Activated naive CD8-positive, alpha-beta T cell treated with anti-CD3 and anti-CD28 coated beads, Interleukin-2, amount 10 ng/mL, durations not matched to agents 7 days and 5 days (primary cell): ENCODE results near the gene POU2AF2. TPM values are rescaled to one million over a fixed set of nuclear protein-coding genes. Genes with fewer than 3 reads are reported as not detected.
"Not testable (repeated sequence)": the region's sequence is repeated elsewhere in the genome, so short reads cannot be mapped to it uniquely, and the experiment has no call there.

Source experiments
- ATAC-seq: fragments of 150-1000 bp; cut with Tn5 transposase; one replicate; pipeline ENCODE4 v1.10.0; 2021; ENCODE audit warnings: low read depth, moderate library complexity
- POLR2A ChIA-PET: fragments of 350-600 bp; sonication (Branson Sonifier 250); formaldehyde crosslinking; loops from one replicate; lab custom pipeline; 2021; ENCODE audit warnings: antibody characterized with exemption; lab: Charles Lee
- DNase-seq: peaks from one replicate; pipeline ENCODE4 v3.0.0; 2021
- H3K27ac Mint-ChIP-seq: one replicate; pipeline ENCODE4 v1.8.0; 2022; ENCODE audit warnings: mild to moderate bottlenecking, mixed read lengths
- H3K27me3 Mint-ChIP-seq: one replicate; pipeline ENCODE4 v1.8.0; 2022; ENCODE audit warnings: mild to moderate bottlenecking, moderate library complexity, mixed read lengths
- H3K36me3 Mint-ChIP-seq: one replicate; pipeline ENCODE4 v1.8.0; 2021; ENCODE audit warnings: mild to moderate bottlenecking, mixed read lengths
- H3K4me1 Mint-ChIP-seq: one replicate; pipeline ENCODE4 v1.8.0; 2021; ENCODE audit warnings: mixed read lengths
- H3K4me3 Mint-ChIP-seq: one replicate; pipeline ENCODE4 v1.8.0; 2022; ENCODE audit warnings: mild to moderate bottlenecking, moderate library complexity, mixed read lengths
- H3K9me3 Mint-ChIP-seq: one replicate; pipeline ENCODE4 v1.8.0; 2021; ENCODE audit warnings: mixed read lengths
- total RNA-seq, 2 experiments: library from RNA; stranded (reverse); gene quantifications; one replicate each; pipeline ENCODE4 v1.2.3, GENCODE V29; 2021

POU2AF2 gene
- total RNA-seq, 2 experiments from 2014 or later = not detected

GRCh38 chr11:111319296-111319695 is 73.8 kb downstream of the POU2AF2 start:
- DNase-seq = no peak
- no peak overlapping the region for H3K4me3 Mint-ChIP-seq
- no peaks in the 10 kb centered on the region for H3K9me3 Mint-ChIP-seq

GRCh38 chr11:111320199-111320598 is 74.7 kb downstream of the POU2AF2 start:
- H3K4me1 Mint-ChIP-seq, H3K36me3 Mint-ChIP-seq, H3K4me3 Mint-ChIP-seq, H3K27ac Mint-ChIP-seq, DNase-seq, ATAC-seq, POLR2A ChIA-PET, H3K9me3 Mint-ChIP-seq: not testable (repeated sequence)
- peaks cover 19% of the 10 kb centered on the region for H3K27me3 Mint-ChIP-seq

More at GRCh38 chr11:111319296-111319695, 73.8 kb downstream of the POU2AF2 start:
- no peak overlapping the region for H3K27ac Mint-ChIP-seq
- no peaks in the 10 kb centered on the region for H3K4me1 Mint-ChIP-seq
- POLR2A ChIA-PET = no interaction called here
- H3K27me3 Mint-ChIP-seq = peaks cover 28% of the 10 kb centered on the region
- no peak for ATAC-seq
- no peaks in the 10 kb centered on the region for H3K36me3 Mint-ChIP-seq

GRCh38 chr11:111320728-111321568 is 75.4 kb downstream of the POU2AF2 start:
- Mint-ChIP-seq H3K4me3 (no peak overlapping the region), H3K27me3 (peaks cover 19% of the 10 kb centered on the region), H3K9me3 (no peaks in the 10 kb centered on the region), H3K27ac (no peak overlapping the region), H3K4me1 (no peaks in the 10 kb centered on the region), H3K36me3 (no peaks in the 10 kb centered on the region)
- POLR2A ChIA-PET = no interaction called here
- no peak for DNase-seq
- no peak for ATAC-seq

DNA sequence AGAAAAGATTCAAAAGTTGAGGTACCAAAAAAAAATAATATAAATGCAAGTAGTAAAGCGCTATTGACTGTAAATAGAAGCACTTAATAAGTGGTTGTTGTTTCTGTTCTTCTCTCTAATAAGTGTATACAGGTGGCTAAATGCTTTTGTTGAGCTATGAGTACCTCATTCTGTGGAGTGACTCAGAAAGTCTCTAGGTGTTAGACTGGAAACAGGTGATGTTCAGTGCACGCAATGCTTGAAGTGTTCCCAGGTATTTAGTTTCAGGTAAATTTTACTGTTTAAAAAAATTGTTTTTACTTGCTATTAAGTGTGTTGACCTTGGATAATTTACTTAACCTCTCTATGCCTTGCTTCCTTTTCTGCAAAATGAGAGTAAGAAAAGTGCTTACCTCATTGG is 77.0 kb downstream of the POU2AF2 start:
- no peak for ATAC-seq
- POLR2A ChIA-PET = no interaction called here

GRCh38 chr11:111324277-111324720 is 78.8 kb downstream of the POU2AF2 start:
- H3K4me3 Mint-ChIP-seq = no peak overlapping the region
- no peaks in the 10 kb centered on the region for H3K4me1 Mint-ChIP-seq
- H3K9me3 Mint-ChIP-seq = no peaks in the 10 kb centered on the region
- DNase-seq (no peak), ATAC-seq (no peak)
- POLR2A ChIA-PET = no interaction called here
- H3K36me3 Mint-ChIP-seq = no peaks in the 10 kb centered on the region
- H3K27ac Mint-ChIP-seq = no peak overlapping the region
- peaks cover 13% of the 10 kb centered on the region for H3K27me3 Mint-ChIP-seq

More for the DNA sequence above, 77.0 kb downstream of the POU2AF2 start:
- H3K27ac Mint-ChIP-seq = no peak overlapping the region
- H3K4me3 Mint-ChIP-seq = no peak overlapping the region
- no peak for DNase-seq
- no peaks in the 10 kb centered on the region for H3K4me1 Mint-ChIP-seq
- no peaks in the 10 kb centered on the region for H3K36me3 Mint-ChIP-seq
- no peaks in the 10 kb centered on the region for H3K9me3 Mint-ChIP-seq
- H3K27me3 Mint-ChIP-seq = peaks cover 17% of the 10 kb centered on the region

DNA sequence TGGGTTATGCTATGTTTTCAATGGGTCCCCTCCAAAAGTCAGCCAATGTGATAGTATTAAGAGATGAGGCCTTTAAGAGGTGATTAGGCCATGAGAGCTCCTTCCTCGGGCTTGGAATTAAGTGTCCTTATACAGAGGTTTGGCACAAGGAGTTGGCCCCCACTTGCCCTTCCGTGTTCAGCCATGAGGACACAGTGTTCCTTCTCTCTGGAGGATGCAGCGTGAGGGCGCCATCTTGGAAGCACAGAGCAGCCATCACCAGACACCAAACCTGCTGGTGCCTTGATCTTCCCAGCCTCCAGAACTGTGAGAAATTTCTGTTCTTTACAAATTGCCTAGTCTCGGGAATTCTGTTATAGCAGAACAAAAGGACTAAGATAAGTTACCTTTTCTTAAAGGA is 79.7 kb downstream of the POU2AF2 start:
- Mint-ChIP-seq H3K27ac (no peak overlapping the region), H3K4me1 (no peaks in the 10 kb centered on the region), H3K36me3 (no peaks in the 10 kb centered on the region), H3K4me3 (no peak overlapping the region), H3K9me3 (no peaks in the 10 kb centered on the region), H3K27me3 (peaks cover 10% of the 10 kb centered on the region)
- POLR2A ChIA-PET = no interaction called here
- no peak for ATAC-seq
- DNase-seq = no peak

DNA sequence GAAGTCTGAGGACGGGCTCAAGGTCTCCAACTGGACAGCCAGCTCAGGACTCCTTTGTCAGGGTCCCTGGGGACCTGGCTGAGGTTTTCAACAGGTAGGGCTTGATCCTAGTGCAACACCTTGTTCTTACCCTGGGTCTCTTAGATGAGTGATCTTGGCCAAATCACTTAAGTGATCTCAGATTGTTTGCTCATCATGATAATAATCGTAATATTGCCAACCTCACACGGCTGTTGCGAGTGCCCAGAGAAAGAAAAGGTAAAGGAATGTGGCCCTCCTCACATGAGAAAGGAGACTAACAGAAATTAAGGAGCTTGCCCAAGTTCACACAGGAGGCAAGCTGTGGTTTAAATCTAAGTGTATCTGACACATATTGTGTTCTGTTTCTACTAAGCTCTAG is 81.3 kb downstream of the POU2AF2 start:
- Mint-ChIP-seq H3K4me3 (no peak overlapping the region), H3K27ac (no peak overlapping the region), H3K27me3 (peaks cover 10% of the 10 kb centered on the region), H3K4me1 (no peaks in the 10 kb centered on the region), H3K9me3 (no peaks in the 10 kb centered on the region), H3K36me3 (no peaks in the 10 kb centered on the region)
- DNase-seq (no peak), ATAC-seq (no peak)
- POLR2A ChIA-PET = no interaction called here

DNA sequence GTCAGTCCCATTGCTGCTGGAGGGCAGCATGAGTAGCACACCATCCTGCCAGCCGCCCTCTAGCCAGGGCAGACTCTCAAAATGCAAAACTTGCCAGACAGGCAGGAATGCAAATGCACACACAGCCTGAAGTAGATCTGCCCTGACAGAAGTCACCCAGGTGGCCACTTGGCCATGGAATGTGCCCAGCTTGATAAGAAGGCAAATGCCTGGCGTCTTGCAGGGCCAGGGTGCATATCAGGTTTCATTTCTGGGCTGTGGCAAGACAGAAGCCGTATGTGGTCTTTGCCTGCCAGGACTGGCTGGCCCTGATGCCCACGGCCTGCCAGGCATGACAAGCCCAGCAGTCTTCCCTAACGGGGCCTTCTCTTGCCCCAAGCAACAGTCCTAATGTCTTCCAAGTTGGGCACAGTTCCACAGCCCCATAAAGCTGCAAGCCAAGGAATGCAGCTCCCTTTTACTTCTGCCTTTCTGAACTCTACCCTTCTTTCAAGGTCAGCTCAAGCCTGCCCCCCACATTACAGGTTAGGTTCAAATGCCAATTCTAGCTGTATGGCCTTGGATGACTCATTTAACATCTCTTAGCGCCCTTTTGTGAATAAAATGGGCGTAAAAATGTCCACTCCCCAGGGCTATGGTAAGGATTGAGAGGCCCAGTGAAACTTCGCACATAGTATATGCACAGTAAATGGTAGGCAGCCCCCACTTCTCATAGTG is 82.5 kb downstream of the POU2AF2 start:
- no peaks in the 10 kb centered on the region for H3K36me3 Mint-ChIP-seq
- H3K4me1 Mint-ChIP-seq = no peaks in the 10 kb centered on the region
- DNase-seq (no peak), ATAC-seq (no peak)
- no peak overlapping the region for H3K4me3 Mint-ChIP-seq
- POLR2A ChIA-PET = no interaction called here
- no peak overlapping the region for H3K27ac Mint-ChIP-seq
- peaks cover 14% of the 10 kb centered on the region for H3K27me3 Mint-ChIP-seq
- H3K9me3 Mint-ChIP-seq = no peaks in the 10 kb centered on the region

GRCh38 chr11:111329306-111330204 is 84.0 kb downstream of the POU2AF2 start:
- no peak overlapping the region for H3K27ac Mint-ChIP-seq
- no peaks in the 10 kb centered on the region for H3K36me3 Mint-ChIP-seq
- no peak for DNase-seq
- no peaks in the 10 kb centered on the region for H3K9me3 Mint-ChIP-seq
- H3K4me1 Mint-ChIP-seq = no peaks in the 10 kb centered on the region
- H3K4me3 Mint-ChIP-seq = no peak overlapping the region
- POLR2A ChIA-PET = no interaction called here
- ATAC-seq = no peak
- peaks cover 16% of the 10 kb centered on the region for H3K27me3 Mint-ChIP-seq

GRCh38 chr11:111330234-111330893 is 84.8 kb downstream of the POU2AF2 start:
- Mint-ChIP-seq H3K4me1 (no peaks in the 10 kb centered on the region), H3K9me3 (no peaks in the 10 kb centered on the region), H3K36me3 (no peaks in the 10 kb centered on the region), H3K4me3 (no peak overlapping the region), H3K27ac (no peak overlapping the region), H3K27me3 (peaks cover 14% of the 10 kb centered on the region)
- DNase-seq (no peak), ATAC-seq (no peak)
- POLR2A ChIA-PET = no interaction called here

GRCh38 chr11:111331711-111332479 is 86.4 kb downstream of the POU2AF2 start:
- Mint-ChIP-seq H3K27me3 (peaks cover 9% of the 10 kb centered on the region), H3K4me3 (no peak overlapping the region), H3K27ac (no peak overlapping the region), H3K9me3 (no peaks in the 10 kb centered on the region), H3K36me3 (no peaks in the 10 kb centered on the region), H3K4me1 (no peaks in the 10 kb centered on the region)
- no peak for ATAC-seq
- DNase-seq = no peak
- POLR2A ChIA-PET = no interaction called here
